ENCODE measurements around the gene HAO2. TPM values are rescaled to one million over a fixed set of nuclear protein-coding genes. Genes with fewer than 3 reads are reported as not detected.

Gene HAO2
- total RNA-seq (under 1 TPM in 1 of 7 donors, not detected in 6; 0.25 TPM), polyA plus RNA-seq (under 1 TPM in 2 of 3 donors, not detected in 1; 0.10 to 0.12 TPM)
- long read RNA-seq, donor 1 = 0 reads
- long read RNA-seq, donor 2 = 0 reads

DNA sequence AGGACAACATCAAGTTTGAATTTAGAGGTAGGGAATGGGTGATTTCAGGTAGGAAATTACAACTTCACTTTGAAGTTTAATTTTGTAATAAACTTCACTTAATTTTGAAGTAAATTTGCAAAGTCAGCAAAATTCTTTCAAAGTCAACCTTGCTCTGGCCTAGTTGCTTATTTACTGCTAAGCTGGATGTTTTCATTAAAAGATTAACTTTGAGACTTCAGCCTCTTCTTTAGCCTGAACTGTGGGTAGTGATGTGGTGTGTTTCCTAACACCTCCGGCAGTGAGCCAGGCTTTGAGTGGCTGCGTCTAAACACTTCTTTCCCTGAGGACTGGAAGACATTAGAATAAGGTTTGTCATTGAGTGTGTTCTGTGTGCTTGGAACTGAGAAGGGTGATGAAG is at the start of gene HAO2:
TSS of gene HAO2 (plus strand) at position 232 of the 400 bp plus-strand sequence. CDS start 12,301 bp downstream, outside the sequence.
- TF ChIP-seq, protein P1, sequence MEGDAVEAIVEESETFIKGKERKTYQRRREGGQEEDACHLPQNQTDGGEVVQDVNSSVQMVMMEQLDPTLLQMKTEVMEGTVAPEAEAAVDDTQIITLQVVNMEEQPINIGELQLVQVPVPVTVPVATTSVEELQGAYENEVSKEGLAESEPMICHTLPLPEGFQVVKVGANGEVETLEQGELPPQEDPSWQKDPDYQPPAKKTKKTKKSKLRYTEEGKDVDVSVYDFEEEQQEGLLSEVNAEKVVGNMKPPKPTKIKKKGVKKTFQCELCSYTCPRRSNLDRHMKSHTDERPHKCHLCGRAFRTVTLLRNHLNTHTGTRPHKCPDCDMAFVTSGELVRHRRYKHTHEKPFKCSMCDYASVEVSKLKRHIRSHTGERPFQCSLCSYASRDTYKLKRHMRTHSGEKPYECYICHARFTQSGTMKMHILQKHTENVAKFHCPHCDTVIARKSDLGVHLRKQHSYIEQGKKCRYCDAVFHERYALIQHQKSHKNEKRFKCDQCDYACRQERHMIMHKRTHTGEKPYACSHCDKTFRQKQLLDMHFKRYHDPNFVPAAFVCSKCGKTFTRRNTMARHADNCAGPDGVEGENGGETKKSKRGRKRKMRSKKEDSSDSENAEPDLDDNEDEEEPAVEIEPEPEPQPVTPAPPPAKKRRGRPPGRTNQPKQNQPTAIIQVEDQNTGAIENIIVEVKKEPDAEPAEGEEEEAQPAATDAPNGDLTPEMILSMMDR (IDR thresholded peaks at IDR 0.05 in 8 of 11, conservative IDR thresholded peaks at IDR 0.05 in 3 of 11) = no peak
- TF ChIP-seq POLR2AphosphoS5 (IDR thresholded peaks at IDR 0.05) = no peak
- TF ChIP-seq POLR2A (IDR thresholded peaks at IDR 0.05) = no peak
- no peaks in the 10 kb centered on the region for H3K4me1 ChIP-seq
- intact Hi-C loops (cut with DNase I; ENCODE audit: low total_unique reads) = loop anchor here (10.0 kb wide), 1 partner anchor 84 kb away; no protein-coding TSS in a partner anchor
- no peak for DNase-seq
- peaks cover 0 to 16% (median 0%) of the 10 kb centered on the region in 7 donors for H3K27me3 ChIP-seq (replicated peaks in 1 of 7)
- H3K9me3 ChIP-seq = no peaks in the 10 kb centered on the region
- no peaks in the 10 kb centered on the region for H3K36me3 ChIP-seq
- H3K27ac ChIP-seq = no peak within 1 kb of the TSS
- H3K4me3 ChIP-seq = no peak within 1 kb of the TSS
- 84 to 94% (median 88%) methylated on average over 2 of the region's 2 CpGs for WGBS, 5 donors

DNA sequence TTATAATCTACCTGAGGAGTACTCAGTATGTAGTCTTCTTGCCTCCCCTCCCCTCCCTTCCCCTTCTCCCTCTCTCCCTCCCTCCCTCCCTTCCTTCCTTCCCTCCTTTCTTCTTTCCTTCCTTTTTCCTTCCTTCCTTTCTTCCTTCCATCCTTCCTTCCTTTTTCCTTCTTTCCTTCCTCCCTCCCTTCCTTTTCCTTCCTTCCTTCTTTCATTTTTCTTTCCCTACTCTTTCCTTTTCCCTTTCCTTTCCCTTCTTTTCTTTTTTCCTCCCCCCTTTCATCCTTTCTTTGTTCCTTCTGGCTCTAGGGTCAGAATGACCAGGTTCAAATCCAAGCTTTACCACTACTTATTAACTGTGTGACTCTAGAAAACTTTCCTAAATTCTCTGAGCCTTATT is 48.5 kb upstream of the HAO2 start:
- intact Hi-C loops (cut with DNase I; ENCODE audit: low total_unique reads) = no loop called here
- no peaks in the 10 kb centered on the region for H3K36me3 ChIP-seq
- DNase-seq = no peak

DNA sequence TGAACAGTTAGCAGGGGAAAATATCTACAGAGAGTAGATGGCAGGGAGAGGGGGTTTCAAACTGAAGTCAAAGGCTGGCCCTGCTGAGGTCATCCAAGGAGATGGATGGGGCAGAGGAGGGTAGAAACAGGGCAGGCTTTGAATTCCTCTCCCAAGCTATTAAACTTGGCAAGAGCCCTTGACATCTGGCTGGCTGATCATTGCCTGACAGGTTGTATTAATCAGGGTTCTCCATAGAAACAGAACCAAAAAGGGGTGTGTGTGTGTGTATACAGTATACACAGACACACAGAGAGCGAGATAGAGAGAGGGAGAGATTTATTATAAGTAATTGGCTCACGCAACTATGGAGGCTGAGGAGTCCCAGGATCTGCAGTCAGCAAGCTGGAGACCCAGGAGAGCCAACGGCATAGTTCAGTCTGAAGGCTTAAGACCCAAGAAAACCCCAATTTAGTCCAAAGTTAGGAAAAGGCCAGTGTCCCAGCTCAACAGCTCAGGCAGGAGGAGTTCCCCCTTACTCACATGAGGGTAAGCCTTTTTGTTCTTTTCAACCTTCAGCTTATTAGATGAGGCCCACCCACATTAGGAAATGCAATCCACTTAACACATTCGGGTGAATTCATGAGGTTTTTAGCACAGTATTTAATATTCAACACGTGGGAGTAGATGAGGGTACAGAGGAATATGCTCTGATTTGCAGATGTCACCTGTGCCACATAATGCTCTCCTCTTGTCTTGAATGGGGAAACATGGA is 46.7 kb upstream of the HAO2 start:
- peaks cover 0 to 5% (median 0%) of the 10 kb centered on the region in 7 donors for H3K27me3 ChIP-seq (replicated peaks in 1 of 7)
- 78 to 86% (median 82%) methylated on average over 5 of the region's 5 CpGs for WGBS, 5 donors
- TF ChIP-seq POLR2A (IDR thresholded peaks at IDR 0.05) = no peak
- TF ChIP-seq, protein P1 (IDR thresholded peaks at IDR 0.05 in 8 of 11, conservative IDR thresholded peaks at IDR 0.05 in 3 of 11) = no peak
- no peak for TF ChIP-seq POLR2AphosphoS5 (IDR thresholded peaks at IDR 0.05)
- intact Hi-C loops (cut with DNase I; ENCODE audit: low total_unique reads) = no loop called here
- peaks cover 0 to 6% (median 3%) of the 10 kb centered on the region in 6 donors for H3K4me1 ChIP-seq
- H3K9me3 ChIP-seq = no peaks in the 10 kb centered on the region
- H3K36me3 ChIP-seq = no peaks in the 10 kb centered on the region
- no peak for DNase-seq
- no peak overlapping the region for H3K4me3 ChIP-seq
- no peak overlapping the region for H3K27ac ChIP-seq

More for the DNA sequence above, 48.5 kb upstream of the HAO2 start:
- peaks cover 0 to 4% (median 0%) of the 10 kb centered on the region in 6 donors for H3K4me1 ChIP-seq
- H3K4me3 ChIP-seq = no peak overlapping the region
- TF ChIP-seq, protein P1 (IDR thresholded peaks at IDR 0.05 in 8 of 11, conservative IDR thresholded peaks at IDR 0.05 in 3 of 11) = no peak
- TF ChIP-seq POLR2AphosphoS5 (IDR thresholded peaks at IDR 0.05) = no peak
- TF ChIP-seq POLR2A (IDR thresholded peaks at IDR 0.05) = no peak
- peaks cover 0 to 6% (median 0%) of the 10 kb centered on the region in 7 donors for H3K27me3 ChIP-seq (replicated peaks in 1 of 7)
- H3K9me3 ChIP-seq = no peaks in the 10 kb centered on the region
- H3K27ac ChIP-seq = no peak overlapping the region
